Activated naive CD4-positive, alpha-beta T cell treated with anti-CD3 and anti-CD28 coated beads for 36 hours (primary cell): ENCODE data around the gene EFHD2. TPM values are rescaled to one million over a fixed set of nuclear protein-coding genes. Genes with fewer than 3 reads are reported as not detected.
"Not testable (repeated sequence)": the region's sequence is repeated elsewhere in the genome, so short reads cannot be mapped to it uniquely, and the experiment has no call there.

Experiments used
- CTCF ChIA-PET: fragments of 350-600 bp; sonication (Branson Sonifier 250); formaldehyde crosslinking; loops from one replicate; lab custom pipeline; 2021; ENCODE audit warnings: antibody characterized with exemption; lab: Charles Lee
- DNase-seq: peaks from one replicate; pipeline ENCODE4 v3.0.0-alpha.2; 2020
- H3K27ac Mint-ChIP-seq: one replicate; pipeline ENCODE4 v1.8.0; 2021; ENCODE audit warnings: mild to moderate bottlenecking, mixed read lengths
- H3K27me3 Mint-ChIP-seq: one replicate; pipeline ENCODE4 v1.8.0; 2021; ENCODE audit warnings: low read depth, mixed read lengths
- H3K36me3 Mint-ChIP-seq: one replicate; pipeline ENCODE4 v1.8.0; 2021; ENCODE audit warnings: low read depth, mixed read lengths
- H3K4me1 Mint-ChIP-seq: one replicate; pipeline ENCODE4 v1.8.0; 2021; ENCODE audit warnings: low read depth, mixed read lengths
- H3K4me3 Mint-ChIP-seq: one replicate; pipeline ENCODE4 v1.8.0; 2021; ENCODE audit warnings: mild to moderate bottlenecking, moderate library complexity, mixed read lengths
- H3K9me3 Mint-ChIP-seq: one replicate; pipeline ENCODE4 v1.8.0; 2021; ENCODE audit warnings: mixed read lengths
- intact Hi-C: fragments of 100-400 bp; cut with micrococcal nuclease; formaldehyde crosslinking; loops from one replicate; pipeline ENCODE4 v1.15.1; 2023
- total RNA-seq, 2 experiments: library from RNA; stranded (reverse); gene quantifications; one replicate each; pipeline ENCODE4 v1.2.3, GENCODE V29; 2021

The EFHD2 gene
- total RNA-seq, 2 experiments from 2014 or later = 35.0 to 36.0 TPM

DNA sequence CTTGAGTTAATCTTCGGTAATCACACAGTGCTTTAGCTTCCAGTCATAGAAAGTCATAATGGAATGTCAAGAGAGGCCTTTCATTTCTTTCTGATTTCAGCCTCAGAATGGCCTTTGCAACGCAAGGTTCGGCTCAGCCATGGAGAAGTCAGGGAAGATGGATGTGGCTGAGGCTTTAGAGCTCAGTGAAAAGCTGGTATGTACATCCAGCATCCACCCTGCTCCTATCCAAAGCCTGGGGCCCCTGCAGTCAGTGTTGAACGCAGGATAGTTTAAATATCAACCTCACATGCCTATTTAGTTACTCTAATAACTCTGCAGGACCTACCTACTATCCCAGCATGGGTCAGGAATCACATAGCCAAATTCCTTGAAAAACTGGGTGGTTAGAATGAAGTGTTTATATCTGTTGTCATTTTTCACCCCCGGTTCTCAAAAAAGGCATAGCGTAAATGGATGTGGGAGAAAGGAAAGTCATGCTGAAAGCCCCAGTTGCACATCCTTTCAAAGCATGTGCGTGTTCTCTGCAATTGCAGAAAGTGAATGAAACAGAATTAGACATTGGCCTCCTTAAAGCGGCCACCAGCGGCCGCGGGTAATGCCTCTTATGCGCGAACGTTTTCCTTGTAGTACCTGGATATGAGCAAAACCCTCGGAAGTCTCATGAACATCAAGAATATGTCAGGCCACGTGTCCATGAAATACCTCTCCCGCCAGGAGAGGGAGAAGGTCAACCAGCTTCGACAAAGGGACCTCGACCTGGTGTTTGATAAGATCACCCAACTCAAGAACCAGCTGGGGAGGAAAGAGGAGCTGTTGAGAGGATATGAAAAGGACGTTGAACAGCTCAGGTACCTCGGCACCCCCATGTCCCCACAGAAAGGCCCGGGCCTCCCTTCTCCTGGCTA is 28.8 kb upstream of the EFHD2 start:
- H3K9me3 Mint-ChIP-seq = no peaks in the 10 kb centered on the region
- peaks cover 13% of the 10 kb centered on the region for H3K27me3 Mint-ChIP-seq
- no peak overlapping the region for H3K27ac Mint-ChIP-seq
- DNase-seq = no peak
- H3K4me1 Mint-ChIP-seq = peaks cover 8% of the 10 kb centered on the region
- intact Hi-C loops = no loop called here
- CTCF ChIA-PET = no interaction called here
- no peaks in the 10 kb centered on the region for H3K36me3 Mint-ChIP-seq
- no peak overlapping the region for H3K4me3 Mint-ChIP-seq

DNA sequence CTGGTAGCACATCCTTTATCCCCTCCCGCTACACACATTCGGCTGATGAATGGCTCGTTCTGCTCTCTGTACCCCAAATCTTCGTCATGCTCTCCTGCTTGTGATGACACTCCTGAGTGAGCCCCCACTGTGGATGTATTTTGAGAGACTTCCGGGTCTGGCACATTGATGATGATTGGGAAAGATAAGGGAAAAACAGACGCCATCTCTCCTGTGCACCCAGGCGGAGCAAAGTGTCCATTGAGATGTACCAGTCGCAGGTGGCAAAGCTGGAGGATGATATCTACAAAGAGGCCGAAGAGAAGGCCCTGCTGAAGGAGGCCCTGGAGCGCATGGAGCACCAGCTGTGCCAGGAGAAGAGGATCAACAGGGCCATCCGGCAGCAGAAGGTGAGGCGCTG is 27.9 kb upstream of the EFHD2 start:
- Mint-ChIP-seq H3K4me1 (peaks cover 11% of the 10 kb centered on the region), H3K27ac (no peak overlapping the region), H3K9me3 (no peaks in the 10 kb centered on the region), H3K36me3 (no peaks in the 10 kb centered on the region), H3K4me3 (no peak overlapping the region), H3K27me3 (peaks cover 18% of the 10 kb centered on the region)
- DNase-seq = no peak
- CTCF ChIA-PET = no interaction called here
- intact Hi-C loops = no loop called here

DNA sequence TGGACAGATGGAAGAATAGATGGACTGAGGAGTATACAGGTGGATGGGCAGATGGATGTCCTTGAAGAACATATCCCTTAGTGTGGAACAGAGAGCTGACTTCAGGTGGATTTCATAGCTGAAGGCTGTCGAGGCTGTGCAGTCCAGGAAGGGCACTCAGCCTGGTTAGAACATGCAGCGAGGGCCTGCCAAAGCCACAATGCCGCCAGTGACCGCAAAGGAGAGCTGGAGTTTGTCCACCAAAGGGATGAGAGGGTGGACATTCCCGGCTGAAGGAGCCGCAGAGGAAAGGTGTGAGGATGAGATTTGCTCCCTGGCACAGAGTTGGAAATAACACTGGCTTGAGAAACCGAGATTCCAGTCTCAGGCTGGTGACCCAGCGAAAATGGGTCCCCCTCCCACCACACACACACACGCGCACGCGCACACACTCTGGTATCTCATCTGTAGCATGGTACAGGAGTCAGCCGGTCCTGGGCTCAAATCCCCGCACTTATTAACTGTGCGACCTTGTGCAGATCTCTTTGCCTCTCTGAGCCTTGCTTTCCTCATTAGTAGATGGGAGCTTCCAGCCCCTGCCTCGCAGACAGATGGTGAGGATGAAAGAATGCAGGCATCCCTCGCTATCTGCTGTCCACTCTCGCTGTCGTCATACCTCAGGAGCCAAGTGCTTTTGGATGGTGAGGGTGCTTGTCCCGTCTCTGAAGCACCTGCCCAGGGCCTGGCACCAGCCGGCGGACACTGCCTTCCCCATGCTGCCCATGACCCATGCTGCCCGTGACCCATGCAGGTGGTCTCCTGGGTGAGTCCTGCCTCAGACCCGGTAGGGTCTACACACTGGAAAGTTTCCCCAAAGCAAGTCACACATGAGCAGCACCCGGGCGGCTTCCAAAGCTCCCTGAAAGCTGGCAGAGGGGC is 26.8 kb upstream of the EFHD2 start:
- no peaks in the 10 kb centered on the region for H3K36me3 Mint-ChIP-seq
- DNase-seq = no peak
- H3K9me3 Mint-ChIP-seq = no peaks in the 10 kb centered on the region
- H3K27me3 Mint-ChIP-seq = peaks cover 22% of the 10 kb centered on the region
- peaks cover 11% of the 10 kb centered on the region for H3K4me1 Mint-ChIP-seq
- H3K4me3 Mint-ChIP-seq = no peak overlapping the region
- H3K27ac Mint-ChIP-seq = no peak overlapping the region
- CTCF ChIA-PET = no interaction called here
- intact Hi-C loops = no loop called here

DNA sequence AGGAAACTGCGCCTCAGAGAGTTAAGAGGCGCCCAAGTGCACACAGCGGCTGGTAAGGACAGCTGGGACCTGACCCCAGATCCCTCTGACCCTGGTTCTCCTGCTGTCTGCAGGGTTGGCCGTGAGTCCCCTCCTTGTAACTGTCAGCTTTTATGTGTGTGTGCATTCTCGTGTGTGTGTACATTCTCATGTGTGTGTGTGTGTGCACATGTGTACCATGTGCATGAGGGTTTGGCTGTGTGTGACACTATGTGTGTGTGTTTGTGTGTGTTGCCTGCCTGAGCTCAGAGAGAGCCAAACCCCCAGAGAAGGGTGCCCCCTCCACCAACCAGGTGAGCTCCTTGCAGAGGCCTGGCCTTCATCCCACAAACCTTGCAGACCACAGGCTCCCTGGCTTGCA is 25.9 kb upstream of the EFHD2 start:
- no peak overlapping the region for H3K4me3 Mint-ChIP-seq
- CTCF ChIA-PET = no interaction called here

DNA sequence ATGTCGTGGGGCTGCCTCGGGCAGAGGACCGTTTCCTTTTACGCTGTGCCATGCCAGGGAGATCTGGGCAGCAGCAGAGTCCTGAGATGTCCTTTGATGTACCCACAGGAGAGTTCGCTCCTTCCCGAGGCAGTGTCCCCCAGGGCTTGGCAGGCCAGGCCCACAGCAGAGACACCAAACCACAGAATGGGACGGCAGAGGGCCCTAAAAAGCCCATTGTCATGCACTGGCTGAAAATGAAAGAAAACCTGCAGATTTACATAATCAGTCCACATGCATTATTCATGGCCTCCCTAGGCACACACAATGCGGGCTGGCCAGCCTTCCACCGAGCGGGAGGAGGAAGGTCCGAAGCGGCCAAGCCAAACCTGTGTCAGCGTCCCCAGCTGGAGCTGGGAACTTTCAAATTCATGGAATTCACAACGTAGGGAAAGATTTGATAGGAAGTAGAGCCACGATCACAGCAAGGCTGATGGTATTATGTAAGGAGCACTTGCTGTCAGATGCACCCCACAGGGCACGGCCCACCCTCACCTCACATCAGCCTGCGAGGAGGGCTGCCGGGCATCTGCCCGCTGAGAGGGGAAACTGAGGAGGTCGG is 25.3 kb upstream of the EFHD2 start:
- intact Hi-C loops = no loop called here

More for the DNA sequence above, 25.9 kb upstream of the EFHD2 start:
- H3K27me3 Mint-ChIP-seq = peaks cover 24% of the 10 kb centered on the region
- no peak overlapping the region for H3K27ac Mint-ChIP-seq
- peaks cover 11% of the 10 kb centered on the region for H3K4me1 Mint-ChIP-seq
- intact Hi-C loops = no loop called here
- no peaks in the 10 kb centered on the region for H3K9me3 Mint-ChIP-seq
- no peaks in the 10 kb centered on the region for H3K36me3 Mint-ChIP-seq
- no peak for DNase-seq

DNA sequence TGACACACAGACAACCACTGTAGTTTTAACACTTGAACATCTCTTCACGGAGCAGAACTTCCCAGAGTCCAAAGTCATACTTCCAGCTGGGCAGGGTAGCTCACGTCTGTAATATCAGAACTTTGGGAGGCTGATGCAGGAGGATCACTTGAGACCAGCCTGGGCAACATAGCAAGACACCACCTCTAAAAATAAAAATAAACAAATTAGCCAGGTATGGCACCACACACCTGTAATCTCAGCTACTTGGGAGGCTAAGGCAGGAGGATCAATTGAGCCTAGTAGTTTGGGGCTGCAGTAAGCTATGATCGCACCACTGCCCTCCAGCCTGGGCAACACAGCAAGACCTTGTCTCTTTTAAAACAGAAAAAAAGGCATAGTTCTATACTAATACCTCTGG is 24.3 kb upstream of the EFHD2 start:
- intact Hi-C loops = no loop called here
- Mint-ChIP-seq H3K4me3 (no peak overlapping the region), H3K36me3 (no peaks in the 10 kb centered on the region), H3K27me3 (peaks cover 24% of the 10 kb centered on the region), H3K4me1 (peaks cover 11% of the 10 kb centered on the region), H3K27ac (no peak overlapping the region), H3K9me3 (no peaks in the 10 kb centered on the region)
- no peak for DNase-seq
- CTCF ChIA-PET = interaction anchor here (0.5 to 1.5 kb wide), 3 partner anchors 14 to 62 kb away, joined by 4 to 5 read pairs (median 4); no protein-coding TSS in a partner anchor

More for the DNA sequence above, 25.3 kb upstream of the EFHD2 start:
- no peaks in the 10 kb centered on the region for H3K9me3 Mint-ChIP-seq
- H3K4me1 Mint-ChIP-seq = peaks cover 11% of the 10 kb centered on the region
- H3K27ac Mint-ChIP-seq = no peak overlapping the region
- H3K27me3 Mint-ChIP-seq = peaks cover 24% of the 10 kb centered on the region
- CTCF ChIA-PET = no interaction called here
- no peak overlapping the region for H3K4me3 Mint-ChIP-seq
- no peak for DNase-seq
- H3K36me3 Mint-ChIP-seq = no peaks in the 10 kb centered on the region

DNA sequence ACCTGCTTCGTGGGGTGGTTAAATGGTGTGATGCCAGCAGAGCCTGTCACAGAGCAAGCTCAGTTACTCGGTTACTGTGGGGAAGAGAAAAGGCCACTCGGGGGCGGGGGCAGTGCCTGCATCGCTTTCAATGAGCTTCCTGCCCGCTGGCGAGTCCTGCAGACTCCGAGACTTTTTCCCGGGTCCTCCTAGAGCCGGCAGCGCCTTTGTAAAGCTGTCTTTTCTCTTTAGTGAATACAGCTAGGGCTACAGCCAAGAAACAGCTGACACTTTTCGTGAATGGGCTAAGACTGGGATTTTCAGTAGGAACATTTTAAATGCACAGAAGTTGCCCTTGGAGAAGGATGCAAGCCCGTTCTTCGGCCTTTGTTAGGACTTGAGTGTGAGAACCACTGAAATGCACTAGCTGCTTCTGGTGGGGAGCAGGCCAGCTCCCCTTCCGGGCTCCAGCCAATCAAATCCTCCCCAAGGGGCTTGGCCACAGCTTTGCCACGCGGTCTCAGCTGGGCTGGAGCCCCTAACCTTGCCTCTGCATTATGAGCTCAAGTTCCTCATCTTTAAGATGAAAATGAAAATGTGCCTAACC is 23.4 kb upstream of the EFHD2 start:
- intact Hi-C loops = no loop called here
- Mint-ChIP-seq H3K27ac (no peak overlapping the region), H3K4me1 (peaks cover 11% of the 10 kb centered on the region), H3K9me3 (no peaks in the 10 kb centered on the region), H3K4me3 (no peak overlapping the region), H3K27me3 (peaks cover 24% of the 10 kb centered on the region), H3K36me3 (no peaks in the 10 kb centered on the region)
- peak; percentile 8 for DNase-seq
- CTCF ChIA-PET = interaction anchor here (0.5 to 1.5 kb wide), 3 partner anchors 13 to 116 kb away, joined by 4 to 5 read pairs (median 4); no protein-coding TSS in a partner anchor

DNA sequence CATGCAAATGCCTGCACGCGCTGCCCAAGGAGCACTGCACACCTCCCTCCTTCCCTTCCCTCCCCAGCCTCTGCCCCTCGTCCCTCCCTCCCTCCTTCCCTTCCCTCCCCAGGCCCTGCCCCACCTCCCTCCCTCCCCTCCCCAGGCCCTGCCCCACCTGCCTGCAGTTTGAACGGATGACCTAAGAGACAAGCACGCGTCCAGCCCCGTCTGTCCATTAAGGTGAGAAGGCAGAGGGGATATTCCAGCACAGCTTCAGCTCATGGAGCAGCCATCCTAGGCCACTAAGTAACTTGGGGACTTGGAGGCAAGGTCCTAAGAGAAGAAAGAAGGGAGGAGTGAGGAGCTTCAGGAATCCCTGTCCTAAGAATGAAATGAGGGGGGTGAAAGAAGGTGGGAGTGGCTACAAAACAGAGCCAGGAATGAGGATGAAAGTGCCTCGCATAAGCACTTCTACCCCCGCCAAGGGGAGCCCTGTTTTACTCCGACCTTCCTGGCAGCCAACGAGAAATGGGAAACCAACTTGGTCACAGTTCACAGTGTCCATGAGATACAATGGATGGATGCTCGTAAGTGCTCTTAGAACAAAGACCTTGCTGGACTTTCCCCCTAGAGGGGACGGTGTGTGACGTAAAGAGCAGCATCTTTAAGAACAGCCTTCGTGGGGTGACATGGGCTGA is 21.3 kb upstream of the EFHD2 start:
- H3K27ac Mint-ChIP-seq = no peak overlapping the region
- peaks cover 11% of the 10 kb centered on the region for H3K4me1 Mint-ChIP-seq

DNA sequence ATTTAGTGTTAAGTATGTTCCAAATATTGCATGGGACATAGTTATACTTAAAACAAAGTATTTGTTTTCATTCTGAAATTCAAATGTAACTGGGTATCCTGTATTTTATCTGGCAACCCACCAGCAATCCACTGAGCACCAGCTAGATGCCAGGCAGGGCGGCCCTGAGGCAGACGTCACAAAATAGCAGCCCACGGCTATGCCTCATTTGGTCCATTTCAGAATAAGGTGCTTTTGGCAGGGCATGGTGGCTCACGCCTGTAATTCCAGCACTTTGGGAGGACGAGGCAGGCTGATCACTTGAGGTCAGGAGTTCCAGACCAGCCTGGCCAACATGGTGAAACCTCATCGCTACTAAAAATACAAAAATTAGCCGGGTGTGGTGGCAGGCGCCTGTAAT is 19.9 kb upstream of the EFHD2 start:
- H3K27ac Mint-ChIP-seq, CTCF ChIA-PET, DNase-seq, intact Hi-C loops, H3K36me3 Mint-ChIP-seq, H3K4me3 Mint-ChIP-seq, H3K9me3 Mint-ChIP-seq: not testable (repeated sequence)
- peaks cover 20% of the 10 kb centered on the region for H3K27me3 Mint-ChIP-seq
- H3K4me1 Mint-ChIP-seq = peaks cover 11% of the 10 kb centered on the region

More for the DNA sequence above, 21.3 kb upstream of the EFHD2 start:
- H3K36me3 Mint-ChIP-seq = no peaks in the 10 kb centered on the region
- H3K27me3 Mint-ChIP-seq = peaks cover 24% of the 10 kb centered on the region
- no peak for DNase-seq
- no peak overlapping the region for H3K4me3 Mint-ChIP-seq
- H3K9me3 Mint-ChIP-seq = no peaks in the 10 kb centered on the region
- intact Hi-C loops = no loop called here
- CTCF ChIA-PET = no interaction called here

DNA sequence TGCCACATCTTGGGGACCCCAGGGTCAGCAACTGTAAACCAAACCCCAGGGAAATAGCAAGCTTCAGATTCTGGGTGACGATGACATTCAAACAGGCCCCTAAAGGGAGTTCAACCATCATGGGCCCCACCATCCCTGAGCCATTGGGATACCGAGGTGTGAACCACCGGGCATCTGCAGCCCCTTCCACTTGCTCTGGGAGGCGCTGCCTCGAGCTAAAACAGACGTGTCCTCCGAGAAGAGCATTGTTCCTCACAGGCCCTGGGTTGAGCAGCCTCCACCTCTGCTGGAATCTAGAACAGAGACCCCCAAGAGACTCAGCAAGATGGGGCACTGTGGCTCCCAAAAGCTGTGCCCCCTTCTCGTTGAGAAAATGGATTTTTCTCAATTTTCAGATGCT is 19.0 kb upstream of the EFHD2 start:
- no peak overlapping the region for H3K27ac Mint-ChIP-seq
- peaks cover 4% of the 10 kb centered on the region for H3K4me1 Mint-ChIP-seq
- CTCF ChIA-PET = interaction anchor here (0.6 to 1.0 kb wide), 2 partner anchors 26 to 41 kb away, joined by 3 read pairs; no protein-coding TSS in a partner anchor
- H3K4me3 Mint-ChIP-seq = no peak overlapping the region
- intact Hi-C loops = no loop called here
- DNase-seq = no peak
- H3K9me3 Mint-ChIP-seq = no peaks in the 10 kb centered on the region
- peaks cover 13% of the 10 kb centered on the region for H3K27me3 Mint-ChIP-seq
- H3K36me3 Mint-ChIP-seq = no peaks in the 10 kb centered on the region

DNA sequence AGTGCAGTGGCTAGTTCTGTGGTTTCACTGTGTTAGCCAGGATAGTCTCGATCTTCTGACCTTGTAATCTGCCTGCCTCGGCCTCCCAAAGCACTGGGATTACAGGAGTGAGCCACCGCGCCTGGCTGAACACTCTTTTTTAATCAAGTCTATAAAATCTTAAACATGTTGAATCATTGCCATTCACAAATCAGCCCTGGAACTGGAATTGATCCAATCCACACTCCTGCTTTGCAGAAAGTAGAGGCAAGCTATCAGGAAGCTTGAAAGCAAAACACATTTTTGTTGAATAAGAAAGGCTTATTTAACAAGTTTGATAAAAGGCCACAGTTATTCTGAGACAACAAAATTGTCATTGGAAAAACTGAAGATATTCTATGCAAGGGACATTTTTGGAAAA is 18.3 kb upstream of the EFHD2 start:
- Mint-ChIP-seq H3K27ac (no peak overlapping the region), H3K36me3 (no peaks in the 10 kb centered on the region), H3K4me3 (no peak overlapping the region), H3K4me1 (no peaks in the 10 kb centered on the region), H3K27me3 (peaks cover 7% of the 10 kb centered on the region), H3K9me3 (no peaks in the 10 kb centered on the region)
- intact Hi-C loops = no loop called here
- CTCF ChIA-PET = interaction anchor here (1.0 kb wide), 1 partner anchor 40 kb away, joined by 3 read pairs; no protein-coding TSS in a partner anchor
- no peak for DNase-seq
